NCI-H526 treated with DMSO at 0.1 percent for 48 hours (cell line): ENCODE measurements around the gene PYGB.
A peak's percentile ranks its signal among the peaks of the same experiment; 100 is the strongest.

Experiments
- DNase-seq: peaks from one replicate; lab custom pipeline; 2025; lab: John Stamatoyannopoulos, UW

Gene PYGB

GRCh38 chr20:25247956-25248785, at the start of gene PYGB:
TSS of gene PYGB (plus strand) at chr20:25248085. CDS start at chr20:25248179, 94 bp downstream.
- peak; percentile 81 for DNase-seq

- DNase-seq, result no peak
Measured at GRCh38 chr20:25198663-25199383, 49.1 kb upstream of the PYGB start.

GRCh38 chr20:25199473-25200260, 48.2 kb upstream of the PYGB start:
- DNase-seq, result no peak

GRCh38 chr20:25203089-25203488, 44.8 kb upstream of the PYGB start:
- DNase-seq, result no peak

GRCh38 chr20:25203871-25204320, 44.0 kb upstream of the PYGB start:
- no peak for DNase-seq

- no peak for DNase-seq
Measured at GRCh38 chr20:25204550-25205276, 43.2 kb upstream of the PYGB start.

GRCh38 chr20:25205277-25206062, 42.4 kb upstream of the PYGB start:
- DNase-seq, result no peak

GRCh38 chr20:25206063-25206403, 41.9 kb upstream of the PYGB start:
- DNase-seq, result no peak

- DNase-seq, result no peak
Measured at GRCh38 chr20:25206548-25206947, 41.3 kb upstream of the PYGB start.

GRCh38 chr20:25207149-25207959, 40.5 kb upstream of the PYGB start:
- no peak for DNase-seq

GRCh38 chr20:25207960-25208534, 39.8 kb upstream of the PYGB start:
- no peak for DNase-seq

- DNase-seq, result no peak
Measured at GRCh38 chr20:25209400-25209799, 38.5 kb upstream of the PYGB start.

- no peak for DNase-seq
Measured at GRCh38 chr20:25209911-25210310, 38.0 kb upstream of the PYGB start.

- DNase-seq, result no peak
Measured at GRCh38 chr20:25211273-25211672, 36.6 kb upstream of the PYGB start.

GRCh38 chr20:25212242-25212641, 35.6 kb upstream of the PYGB start:
- no peak for DNase-seq

GRCh38 chr20:25213566-25214425, 34.1 kb upstream of the PYGB start:
- DNase-seq, result no peak

- no peak for DNase-seq
Measured at GRCh38 chr20:25214426-25214790, 33.5 kb upstream of the PYGB start.

- DNase-seq, result no peak
Measured at GRCh38 chr20:25214819-25215218, 33.1 kb upstream of the PYGB start.

- DNase-seq, result no peak
Measured at GRCh38 chr20:25215521-25215920, 32.4 kb upstream of the PYGB start.
